Activated T-cell treated with anti-CD3 and anti-CD28 coated beads, Interleukin-2, amount 50 U/mL, for 48 hours (primary cell): Measurements from ENCODE around the gene CMPK1.
A peak's percentile ranks its signal among the peaks of the same experiment; 100 is the strongest.
"Not testable (repeated sequence)": the region's sequence is repeated elsewhere in the genome, so short reads cannot be mapped to it uniquely, and the experiment has no call there.

Source experiments
- DNase-seq, 2 experiments: peaks; one replicate each; pipeline ENCODE4 v3.0.0-alpha.2; 2020

Gene CMPK1

GRCh38 chr1:47338249-47339077, 4.9 kb downstream of the CMPK1 start:
- DNase-seq, result no peak

GRCh38 chr1:47340227-47340626, 6.6 kb downstream of the CMPK1 start:
- DNase-seq, result no peak

- DNase-seq, result not testable (repeated sequence)
Measured at GRCh38 chr1:47346979-47347378, 13.4 kb downstream of the CMPK1 start.

- no peak for DNase-seq
Measured at GRCh38 chr1:47347735-47348134, 14.1 kb downstream of the CMPK1 start.

GRCh38 chr1:47348246-47348645, 14.7 kb downstream of the CMPK1 start:
- DNase-seq, result no peak

DNA sequence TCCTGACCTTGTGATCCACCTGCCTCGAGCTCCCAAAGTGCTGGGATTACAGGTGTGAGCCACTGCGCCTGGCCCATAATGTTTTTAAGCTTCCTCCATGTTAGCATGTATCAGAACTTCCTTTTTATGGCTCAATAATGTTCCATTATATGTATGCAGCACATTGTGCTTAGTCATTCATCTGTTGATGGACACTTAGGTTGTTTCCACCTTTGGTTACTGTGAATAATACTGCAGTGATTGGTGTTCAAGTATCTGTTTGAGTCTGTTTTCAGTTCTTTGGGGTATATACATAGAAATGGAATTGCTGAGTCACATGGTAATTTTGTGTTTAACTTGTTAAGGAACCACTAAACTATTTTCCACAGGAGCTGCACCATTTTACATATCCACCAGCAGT, 17.7 kb downstream of the CMPK1 start:
- DNase-seq, result peak; percentile 25 to 31

DNA sequence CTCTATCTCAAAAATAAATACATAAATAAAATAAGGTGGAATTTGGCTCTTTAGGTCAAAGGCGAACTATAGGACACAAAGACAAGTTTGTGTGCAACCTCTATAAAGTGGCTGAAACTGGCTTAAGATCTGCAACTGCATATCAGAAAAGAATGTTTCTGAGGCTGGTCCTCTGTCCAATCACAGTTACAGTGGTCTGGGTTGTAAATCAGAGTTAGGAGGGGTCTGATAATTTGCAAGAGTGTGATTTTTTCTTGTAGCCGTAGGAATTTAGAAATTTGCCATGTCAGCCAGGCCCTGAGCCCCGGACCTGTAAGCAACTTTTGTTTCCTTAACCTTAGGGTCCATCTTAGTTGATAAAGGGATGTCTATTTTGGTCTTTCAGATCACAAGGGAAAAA, 27.8 kb downstream of the CMPK1 start:
- DNase-seq, result no peak

DNA sequence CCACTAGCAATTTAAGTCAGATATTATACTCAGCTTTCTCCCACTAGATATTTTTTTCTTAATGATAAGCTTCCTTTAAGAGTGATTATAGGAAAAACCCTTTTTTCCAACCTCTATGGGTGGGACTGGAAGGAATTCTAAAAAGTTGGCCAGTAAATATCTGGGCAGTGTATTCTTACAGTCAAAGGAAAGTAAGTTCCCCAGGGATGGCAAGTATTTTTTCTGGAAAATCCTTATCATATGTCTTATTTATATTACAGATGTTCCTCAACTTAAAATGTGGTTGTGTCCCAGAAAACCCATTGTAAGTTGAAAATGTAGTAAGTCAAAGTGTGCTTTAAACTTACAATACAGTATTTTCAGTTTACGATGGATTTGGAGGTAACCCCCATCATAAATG, 29.2 kb downstream of the CMPK1 start:
- no peak for DNase-seq

DNA sequence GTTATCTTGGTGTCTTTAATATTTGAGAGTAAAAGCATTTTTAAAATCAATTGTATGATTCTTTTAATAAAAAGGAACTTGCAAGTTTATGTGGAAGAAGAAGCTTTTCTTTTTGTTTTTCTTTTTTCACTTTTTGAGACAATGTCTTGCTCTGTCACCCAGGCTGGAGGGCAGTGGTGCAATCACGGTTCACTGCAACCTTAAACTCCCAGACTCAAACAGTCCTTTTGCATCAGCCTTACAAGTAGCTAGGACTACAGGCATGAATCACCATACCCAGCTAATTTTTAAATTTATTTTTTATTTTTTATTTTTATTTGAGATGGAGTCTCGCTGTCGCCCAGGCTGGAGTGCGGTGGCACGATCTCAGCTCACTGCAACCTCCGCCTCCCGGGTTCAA, 34.1 kb downstream of the CMPK1 start:
- no peak for DNase-seq

GRCh38 chr1:47371016-47371517, 37.5 kb downstream of the CMPK1 start:
- DNase-seq, result no peak

GRCh38 chr1:47374501-47374900, 40.9 kb downstream of the CMPK1 start:
- DNase-seq, result no peak

- no peak for DNase-seq
Measured at GRCh38 chr1:47378147-47378546, 44.6 kb downstream of the CMPK1 start.

- DNase-seq, result no peak
Measured at GRCh38 chr1:47380699-47381098, 47.1 kb downstream of the CMPK1 start.

DNA sequence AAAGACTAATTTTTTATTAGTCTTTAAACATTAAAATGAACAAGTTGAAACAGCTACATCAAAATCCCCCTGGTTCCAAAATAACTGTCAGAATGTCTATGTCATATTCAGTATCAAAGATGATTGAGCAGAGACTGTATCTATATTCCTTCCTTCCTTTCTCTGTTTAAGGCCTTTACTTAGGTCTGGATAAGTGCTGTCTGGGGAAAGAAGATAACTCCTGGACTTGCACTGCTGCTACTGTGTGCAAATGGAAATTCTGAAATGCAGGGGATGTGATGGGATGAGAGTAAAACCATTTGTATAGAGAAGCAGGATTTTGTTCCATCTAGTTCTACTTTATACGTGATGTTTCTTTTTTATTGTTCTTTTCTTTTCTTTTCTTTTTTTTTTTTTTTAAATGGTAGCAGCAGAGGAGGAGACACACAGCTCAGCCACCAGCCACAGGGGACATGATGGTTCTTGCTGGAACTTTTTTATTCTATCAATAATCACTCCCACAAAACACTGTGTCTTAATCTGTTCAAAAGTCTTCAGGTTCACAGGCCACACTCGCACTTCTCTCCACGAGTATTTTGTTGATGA, 48.9 kb downstream of the CMPK1 start:
- no peak for DNase-seq

DNA sequence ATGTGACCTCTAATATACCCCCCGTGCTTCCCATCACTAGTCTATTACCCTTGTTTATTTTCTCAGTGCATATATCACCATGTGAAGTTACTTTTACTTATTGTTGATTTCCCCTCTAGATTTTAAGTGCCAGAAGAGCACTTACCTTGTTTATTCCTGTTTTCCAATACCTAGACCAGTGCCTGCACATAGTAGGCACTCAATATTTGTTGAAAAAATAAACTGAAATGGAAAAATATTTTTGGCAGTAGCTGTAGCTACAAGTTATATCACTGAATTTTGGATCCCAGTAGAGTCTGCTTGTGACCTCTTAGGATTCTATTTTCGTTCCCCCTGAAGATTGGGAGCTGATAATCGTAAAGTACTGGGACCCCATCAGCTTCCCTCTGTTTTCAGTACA, 50.5 kb downstream of the CMPK1 start:
- DNase-seq, result no peak

GRCh38 chr1:47385020-47385419, 51.4 kb downstream of the CMPK1 start:
- DNase-seq, result no peak

DNA sequence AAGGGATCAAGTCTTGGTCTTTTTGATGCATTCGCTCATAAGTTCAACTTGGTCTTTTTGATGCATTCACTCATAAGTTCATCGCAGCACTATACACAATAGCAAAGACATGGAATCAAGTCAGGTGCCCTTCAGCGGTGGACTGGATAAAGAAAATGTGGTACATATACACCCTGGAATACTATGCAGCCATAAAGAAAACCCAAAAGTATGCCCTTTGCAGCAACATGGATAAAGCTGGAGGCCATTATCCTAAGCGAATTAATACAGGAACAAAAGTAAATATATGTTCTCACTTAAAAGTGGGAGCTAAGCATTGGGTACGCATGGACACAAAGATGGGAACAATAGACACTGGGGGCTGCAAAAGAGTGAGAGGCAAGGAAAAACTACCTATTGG, 52.7 kb downstream of the CMPK1 start:
- DNase-seq, result no peak

- DNase-seq, result no peak
Measured at GRCh38 chr1:47388030-47388890, 54.7 kb downstream of the CMPK1 start.

DNA sequence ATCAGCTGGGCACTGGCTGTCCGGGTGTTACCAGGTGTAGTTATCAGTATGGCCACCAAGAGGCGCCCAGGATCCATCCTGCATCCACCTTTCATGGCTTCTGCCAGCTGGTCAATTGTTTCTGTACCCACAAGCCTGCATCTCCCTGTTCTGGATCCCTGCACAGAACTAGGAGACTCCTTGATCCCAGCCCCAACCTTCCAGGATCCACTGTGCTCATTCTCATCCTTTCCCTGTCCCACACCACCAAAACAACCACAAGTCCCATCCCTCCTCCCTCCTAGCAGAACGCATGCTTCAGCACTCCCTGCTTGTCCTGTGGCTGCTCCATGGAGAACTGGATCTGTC, 55.3 kb downstream of the CMPK1 start:
- DNase-seq, result peak; percentile 67 to 73

- DNase-seq, result no peak
Measured at GRCh38 chr1:47389731-47390130, 56.1 kb downstream of the CMPK1 start.

DNA sequence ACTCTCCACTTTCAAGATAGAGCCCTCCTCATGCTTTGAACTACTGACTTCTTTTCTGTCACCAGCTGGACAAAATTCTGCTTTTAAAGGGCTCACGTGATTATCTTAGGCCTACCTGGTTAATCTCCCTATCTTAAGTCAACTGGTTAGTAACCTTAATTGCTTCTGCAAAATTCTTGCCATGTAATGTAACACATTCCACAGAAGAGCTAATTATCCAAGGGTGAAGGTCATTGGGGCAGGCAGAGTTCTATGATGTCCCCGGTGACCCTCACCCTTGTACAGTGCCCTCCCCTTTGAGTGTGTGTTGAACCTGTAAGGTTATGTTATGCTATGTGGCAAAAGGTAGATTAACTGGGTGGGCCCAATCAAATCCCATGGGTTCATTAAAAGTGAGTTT, 57.3 kb downstream of the CMPK1 start:
- DNase-seq, result no peak

DNA sequence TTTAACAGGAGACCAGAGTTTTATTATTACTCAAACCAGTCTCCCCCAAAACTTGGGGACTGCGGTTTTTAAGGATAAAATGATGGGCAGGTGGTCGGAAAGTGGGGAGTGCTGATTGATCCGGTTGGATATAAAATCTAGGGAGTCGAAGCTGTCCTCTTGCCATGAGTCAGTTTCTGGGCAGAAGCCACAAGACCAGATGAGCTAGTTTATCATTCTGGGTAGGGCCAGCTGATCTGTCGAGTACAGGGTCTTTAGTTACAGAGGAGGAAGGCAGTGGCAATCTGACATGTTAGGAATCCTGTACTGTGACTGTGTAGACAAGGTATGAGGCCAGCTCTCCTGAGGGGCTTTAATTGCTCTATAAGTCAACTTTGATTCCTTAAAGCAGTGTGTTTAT, 59.6 kb downstream of the CMPK1 start:
- DNase-seq, result no peak

DNA sequence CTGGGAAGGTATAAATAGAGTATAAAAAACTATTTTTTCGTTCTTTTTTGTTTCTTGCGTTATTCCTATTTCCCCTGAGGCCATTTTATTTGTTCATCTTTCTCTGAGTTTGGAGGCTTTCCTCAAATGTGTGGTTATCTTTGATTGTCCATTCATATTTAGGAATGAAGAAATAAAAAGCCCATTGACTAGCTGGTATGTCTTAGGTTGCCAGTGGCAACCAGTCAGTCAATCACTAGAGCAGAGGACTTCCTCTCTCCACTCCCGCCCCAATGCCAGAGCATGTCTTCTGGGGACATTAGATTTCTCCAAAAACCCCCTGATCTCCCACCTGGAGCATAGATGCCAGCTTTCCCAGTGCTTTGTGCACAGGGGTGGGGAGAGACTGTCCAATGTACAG, 61.8 kb downstream of the CMPK1 start:
- DNase-seq, result no peak
